Embryonic facial prominence (tissue), 1 donor: ENCODE data around the gene CELA2B.
"Not testable (repeated sequence)": the region's sequence is repeated elsewhere in the genome, so short reads cannot be mapped to it uniquely, and the experiment has no call there.

Source experiments
- DNase-seq: peaks from one replicate; pipeline ENCODE4 v3.0.0-alpha.2; 2016; ENCODE audit errors: extremely low spot score

The CELA2B gene

DNA sequence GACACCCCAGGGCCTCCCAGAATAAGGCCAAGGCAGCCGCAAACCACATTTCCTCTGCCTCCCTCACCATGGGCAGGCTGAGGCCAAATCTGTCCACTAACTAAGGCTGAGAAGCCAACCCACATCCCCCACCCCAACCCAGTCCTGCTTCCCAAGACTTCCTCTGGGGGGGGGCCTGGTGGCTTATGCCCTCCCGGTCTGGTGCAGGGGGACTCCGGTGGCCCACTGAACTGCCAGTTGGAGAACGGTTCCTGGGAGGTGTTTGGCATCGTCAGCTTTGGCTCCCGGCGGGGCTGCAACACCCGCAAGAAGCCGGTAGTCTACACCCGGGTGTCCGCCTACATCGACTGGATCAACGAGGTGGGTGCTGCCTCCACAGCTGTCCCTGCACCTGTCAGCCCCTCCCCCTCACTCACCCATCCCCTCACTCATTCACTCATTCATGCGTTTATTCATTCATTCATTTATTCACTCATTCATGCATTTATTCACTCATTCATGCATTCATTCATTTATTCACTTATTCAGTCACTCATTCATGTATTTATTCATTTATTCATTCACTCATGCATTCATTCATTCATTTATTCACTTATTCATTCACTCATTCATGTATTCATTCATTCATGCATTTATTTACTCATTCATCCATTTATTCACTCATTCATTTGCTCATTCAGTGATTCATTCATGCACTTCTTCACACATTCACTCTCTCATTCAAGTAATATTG is 30.3 kb upstream of the CELA2B start:
- DNase-seq = no peak

- DNase-seq = no peak
These were observed 29.7 kb upstream of the CELA2B start for GRCh38 chr1:15446212-15446611.

- no peak for DNase-seq
These were observed 26.9 kb upstream of the CELA2B start for GRCh38 chr1:15448877-15449462.

DNA sequence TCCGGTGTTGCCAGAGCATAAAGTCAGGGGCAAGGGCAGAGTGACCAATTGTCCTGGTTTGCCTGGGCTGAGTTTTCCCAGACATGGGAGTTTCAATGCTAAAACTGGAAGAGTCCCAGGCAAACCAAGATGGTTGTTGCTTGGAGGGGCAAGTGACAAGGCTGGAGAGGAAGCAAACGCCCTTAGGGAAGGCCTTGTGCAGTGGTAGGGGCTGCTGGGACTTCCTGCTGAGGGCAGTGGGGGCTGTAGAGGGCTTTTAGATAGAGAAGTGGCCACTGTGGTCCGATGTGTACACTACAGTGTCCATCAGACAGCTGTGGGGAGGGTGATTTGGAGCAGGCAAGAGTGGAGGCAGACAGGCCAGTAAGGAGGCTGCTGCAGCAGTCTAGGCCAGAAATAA is 26.3 kb upstream of the CELA2B start:
- DNase-seq = no peak

DNA sequence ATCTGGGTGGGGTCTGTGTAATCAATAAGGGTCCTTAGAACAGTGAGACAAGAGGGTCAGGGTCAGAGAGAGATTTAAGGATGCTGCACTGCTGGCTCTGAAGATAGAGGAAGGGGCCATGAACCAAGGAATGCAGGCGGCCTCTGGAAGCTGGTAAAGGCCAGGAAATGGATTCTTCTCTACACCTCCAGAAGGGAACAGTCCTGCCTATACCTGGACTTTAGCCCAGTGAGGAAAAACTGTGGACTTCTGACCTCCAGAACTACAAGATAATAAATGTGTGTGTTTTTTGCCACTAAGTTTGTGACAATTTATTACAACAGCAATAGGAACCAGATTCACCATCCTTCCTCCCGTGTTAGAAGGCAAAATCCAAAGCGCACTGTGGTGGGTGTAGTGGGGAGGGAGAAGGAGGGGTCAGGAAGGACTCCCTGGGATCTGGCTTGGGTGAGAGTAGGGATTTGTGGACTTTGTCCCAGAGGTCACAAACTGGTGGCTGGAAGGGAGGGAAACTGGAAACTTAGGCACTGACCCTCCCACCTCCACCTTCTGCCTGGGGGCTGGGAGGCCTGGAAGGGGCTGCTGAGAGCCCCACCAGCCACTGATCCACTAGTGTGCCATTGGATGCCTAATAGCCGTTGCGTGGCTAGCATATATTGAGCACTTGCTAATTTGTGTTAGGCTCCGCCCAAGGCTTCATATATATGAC is 24.7 kb upstream of the CELA2B start:
- no peak for DNase-seq

- no peak for DNase-seq
These were observed 23.7 kb upstream of the CELA2B start for GRCh38 chr1:15452216-15452615.

- no peak for DNase-seq
These were observed 22.9 kb upstream of the CELA2B start for GRCh38 chr1:15452866-15453571.

GRCh38 chr1:15453734-15454133 is 22.2 kb upstream of the CELA2B start:
- DNase-seq = no peak

- DNase-seq = no peak
These were observed 21.6 kb upstream of the CELA2B start for GRCh38 chr1:15454256-15454655.

DNA sequence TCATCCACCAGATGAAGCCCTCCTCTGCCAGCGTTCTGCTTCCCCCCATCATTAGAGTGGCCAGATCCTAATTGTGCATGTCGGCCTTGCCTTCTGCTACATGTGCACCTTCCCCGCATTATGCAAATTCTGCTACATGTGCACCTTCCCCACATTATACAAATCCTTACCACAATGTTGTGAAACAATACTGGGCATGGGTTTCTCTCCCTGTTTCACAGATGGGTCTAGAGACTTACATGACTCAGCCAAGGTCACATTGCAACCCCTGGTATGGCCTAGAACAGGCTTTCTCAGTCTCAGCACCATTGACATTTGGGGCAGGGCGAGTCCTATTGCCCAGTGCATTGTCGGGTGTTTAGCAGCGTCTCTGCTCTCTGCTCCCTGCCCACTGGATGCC is 20.4 kb upstream of the CELA2B start:
- DNase-seq = no peak

DNA sequence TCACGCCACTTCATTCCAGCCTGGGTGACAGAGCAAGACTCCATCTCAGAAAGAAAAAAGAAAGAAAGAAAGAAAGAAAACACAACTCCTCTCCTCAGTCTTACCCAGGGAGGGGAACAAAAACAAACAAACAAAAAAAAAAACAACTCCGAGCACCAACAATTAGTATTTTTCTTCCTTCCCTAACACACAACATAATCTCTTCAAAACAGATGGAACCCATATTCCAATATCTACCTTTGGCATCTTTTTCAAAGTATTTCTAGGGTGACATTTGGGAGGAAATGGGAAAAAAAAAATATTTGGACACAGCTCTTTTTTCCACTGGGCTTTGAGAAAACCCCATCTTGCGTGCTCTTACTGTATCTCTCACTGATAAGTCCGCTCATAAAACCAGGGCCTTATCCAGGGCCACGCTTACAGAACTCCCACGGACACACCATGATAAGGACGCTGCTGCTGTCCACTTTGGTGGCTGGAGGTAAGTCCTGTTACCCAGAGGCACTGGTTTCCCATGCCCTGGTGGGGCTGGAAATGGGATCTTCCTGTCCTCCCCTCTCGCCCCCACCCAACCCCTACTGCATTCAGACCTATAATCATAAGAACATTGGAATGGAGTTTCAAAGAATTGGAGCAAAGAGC is 19.5 kb upstream of the CELA2B start, which contains the start of gene CELA2A:
Gene CELA2A, plus strand, starts transcription at position 420 of the 642 bp plus-strand sequence. Its CDS starts 22 bp downstream, at position 442.
- no peak for DNase-seq

- no peak for DNase-seq
These were observed 18.3 kb upstream of the CELA2B start for GRCh38 chr1:15457585-15457984.

DNA sequence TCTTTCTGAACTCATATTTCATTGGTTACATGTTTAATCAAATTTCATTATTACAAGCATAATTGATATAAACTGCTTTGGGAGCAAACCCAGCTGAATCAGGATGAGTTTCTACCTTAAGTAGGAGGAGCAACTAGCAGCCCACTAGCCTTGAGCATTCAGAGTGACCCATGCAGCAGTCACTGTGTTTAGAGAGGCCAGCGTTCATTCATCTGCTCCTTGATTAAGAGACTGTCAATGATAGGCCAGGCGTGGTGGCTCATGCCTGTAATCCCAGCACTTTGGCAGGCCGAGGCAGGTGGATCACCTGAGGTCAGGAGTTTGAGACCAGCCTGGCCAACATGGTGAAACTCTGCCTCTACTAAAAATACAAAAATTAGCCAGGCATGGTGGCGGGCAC is 17.5 kb upstream of the CELA2B start:
- DNase-seq = not testable (repeated sequence)

DNA sequence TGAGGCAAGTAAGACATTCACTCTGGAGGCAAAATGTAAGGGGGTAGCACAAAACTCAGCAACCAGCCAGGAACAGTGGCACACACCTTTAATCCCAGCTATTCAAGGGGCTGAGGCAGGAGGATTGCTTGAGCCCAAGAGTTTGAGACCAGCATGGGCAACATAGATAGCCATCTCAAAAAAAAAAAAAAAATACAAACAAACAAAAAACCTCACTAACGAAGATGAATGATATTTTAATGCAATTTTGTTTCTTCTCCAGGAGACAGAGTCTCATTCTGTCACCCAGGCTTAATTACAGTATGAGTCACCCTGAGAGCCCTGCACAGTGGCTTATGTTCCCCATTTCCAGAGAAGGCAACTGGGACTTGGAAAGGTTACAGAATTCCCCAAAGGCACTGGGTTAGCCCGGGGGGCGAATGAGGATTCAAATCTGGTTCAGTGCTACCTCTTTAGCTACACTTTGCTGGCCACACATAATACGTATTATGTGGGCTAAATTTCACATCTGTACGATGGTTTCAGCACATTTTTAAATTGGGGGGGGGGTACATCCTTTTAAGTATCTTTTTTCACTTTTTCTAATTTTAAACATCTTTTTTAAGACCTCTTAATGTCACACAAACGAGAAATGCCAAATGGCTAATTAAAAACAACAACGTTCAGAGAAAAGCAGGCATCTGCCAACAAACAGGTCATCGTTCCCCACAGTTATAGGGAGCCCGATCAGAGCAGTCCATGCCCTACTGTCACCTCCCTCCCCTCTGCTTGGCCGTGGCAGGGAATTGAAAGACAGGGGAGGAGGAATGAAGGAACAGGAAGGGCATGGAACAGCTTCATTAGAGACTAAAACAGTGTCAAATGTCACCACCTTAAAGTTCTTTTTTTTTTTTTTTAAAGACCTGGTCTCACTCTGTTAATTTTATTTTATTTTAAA is 15.9 kb upstream of the CELA2B start:
- no peak for DNase-seq

- DNase-seq = no peak
These were observed 15.2 kb upstream of the CELA2B start for GRCh38 chr1:15460708-15461095.

DNA sequence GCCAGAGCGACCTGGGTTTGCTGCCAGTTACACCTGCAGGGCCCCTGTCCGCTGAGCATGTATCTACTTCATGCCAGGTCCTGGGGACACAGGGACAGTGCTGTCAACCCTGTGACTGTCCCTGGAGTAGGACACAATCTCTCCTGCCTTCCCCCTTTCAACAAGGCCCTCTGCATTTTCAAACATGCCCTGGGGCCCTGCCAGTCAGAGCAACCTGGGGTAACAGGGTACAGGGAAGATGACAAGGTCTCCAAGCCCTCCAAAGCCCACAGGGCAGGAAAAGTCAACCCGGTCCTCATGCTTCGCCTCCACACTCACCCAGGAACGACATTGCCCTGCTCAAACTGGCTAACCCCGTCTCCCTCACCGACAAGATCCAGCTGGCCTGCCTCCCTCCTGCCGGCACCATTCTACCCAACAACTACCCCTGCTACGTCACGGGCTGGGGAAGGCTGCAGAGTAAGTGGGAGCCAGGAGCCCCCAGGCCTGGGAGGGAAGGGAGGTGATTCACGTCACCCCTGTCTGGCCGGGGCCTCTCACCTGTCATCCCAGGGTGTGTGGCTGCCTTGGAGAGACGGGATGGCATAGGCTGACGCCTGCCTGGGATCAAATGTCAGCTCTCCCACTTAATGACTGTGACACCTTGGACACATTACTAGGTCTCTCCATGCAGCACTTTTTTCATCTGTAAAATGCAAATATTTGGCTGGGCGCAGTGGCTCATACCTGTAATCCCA is 12.7 kb upstream of the CELA2B start:
- not testable (repeated sequence) for DNase-seq

DNA sequence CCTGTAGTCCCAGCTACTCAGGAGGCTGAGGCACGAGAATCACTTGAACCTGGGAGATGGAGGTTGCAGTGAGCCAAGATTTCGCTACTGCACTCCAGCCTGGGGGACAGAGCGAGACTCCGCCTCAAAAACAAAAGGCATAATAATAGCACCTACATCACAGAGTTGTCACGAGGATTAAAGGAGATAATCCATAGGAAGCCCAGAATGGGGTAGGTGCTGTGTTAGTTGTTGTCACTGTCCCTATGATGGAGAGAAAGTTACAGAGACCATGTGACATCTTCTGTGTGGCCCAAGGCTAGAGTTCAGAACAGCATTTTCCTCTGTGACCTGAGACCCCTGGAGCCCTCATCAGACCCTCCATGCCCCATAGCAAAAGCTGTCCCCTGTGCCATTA is 12.0 kb upstream of the CELA2B start:
- not testable (repeated sequence) for DNase-seq

DNA sequence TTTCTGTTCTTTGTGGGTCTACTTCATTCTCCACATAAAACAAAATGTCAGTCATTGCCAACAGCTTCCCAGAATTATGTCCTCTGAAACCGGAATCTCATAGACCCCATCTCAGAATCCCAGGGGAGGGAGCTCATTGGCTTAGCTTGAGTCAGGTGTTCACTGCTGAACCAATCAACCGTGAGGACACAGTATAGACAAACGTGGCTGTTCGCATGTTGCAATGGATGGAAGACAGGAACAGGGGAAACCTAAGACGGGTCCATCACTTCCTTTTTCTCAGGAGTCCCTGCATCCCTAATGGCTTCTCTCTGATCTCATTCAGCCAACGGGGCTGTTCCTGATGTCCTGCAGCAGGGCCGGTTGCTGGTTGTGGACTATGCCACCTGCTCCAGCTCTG is 10.2 kb upstream of the CELA2B start:
- no peak for DNase-seq

DNA sequence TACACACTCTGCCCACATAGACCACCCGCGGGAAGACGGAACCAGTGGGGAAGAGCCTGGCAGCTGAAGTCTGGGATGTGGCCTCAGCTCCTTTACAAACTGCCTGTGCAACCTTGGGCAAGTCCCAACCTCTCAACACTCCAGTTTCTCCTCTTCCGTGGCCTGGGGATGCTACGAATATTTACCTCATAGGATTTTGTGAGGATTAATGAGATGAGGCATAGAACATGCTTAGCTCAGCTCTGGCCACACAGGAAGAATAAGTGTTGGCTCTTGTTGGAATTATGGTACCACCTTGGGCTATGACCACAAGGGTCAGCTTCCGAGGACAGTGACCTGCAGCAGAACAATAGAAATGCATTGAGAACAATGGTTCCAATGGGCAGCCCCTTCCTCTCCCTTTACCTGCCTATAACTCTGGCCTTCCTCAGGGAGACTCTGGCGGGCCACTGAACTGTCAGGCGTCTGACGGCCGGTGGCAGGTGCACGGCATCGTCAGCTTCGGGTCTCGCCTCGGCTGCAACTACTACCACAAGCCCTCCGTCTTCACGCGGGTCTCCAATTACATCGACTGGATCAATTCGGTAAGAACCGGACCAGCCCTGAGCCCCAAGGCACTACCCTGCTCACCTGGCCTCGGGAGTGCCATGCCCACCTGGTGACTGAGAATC is 8.8 kb upstream of the CELA2B start:
- not testable (repeated sequence) for DNase-seq
